Effector CD8-positive, alpha-beta T cell (primary cell): ENCODE results near the gene MRPL36.
"Not testable (repeated sequence)": the region's sequence is repeated elsewhere in the genome, so short reads cannot be mapped to it uniquely, and the experiment has no call there.

ENCODE experiments used
- DNase-seq: peaks from one replicate; lab custom pipeline; 2025; lab: John Stamatoyannopoulos, UW

The MRPL36 gene

GRCh38 chr5:1796371-1797102, 3.1 kb downstream of the MRPL36 start:
- no peak for DNase-seq

- no peak for DNase-seq
These were observed 3.7 kb downstream of the MRPL36 start for GRCh38 chr5:1795931-1796330.

GRCh38 chr5:1795506-1795905, 4.1 kb downstream of the MRPL36 start:
- DNase-seq: no peak

- no peak for DNase-seq
These were observed 4.7 kb downstream of the MRPL36 start for GRCh38 chr5:1794901-1795290.

- no peak for DNase-seq
These were observed 5.4 kb downstream of the MRPL36 start for GRCh38 chr5:1793966-1794900.

- no peak for DNase-seq
These were observed 6.3 kb downstream of the MRPL36 start for GRCh38 chr5:1793301-1793740.

GRCh38 chr5:1792842-1793266, 6.8 kb downstream of the MRPL36 start:
- DNase-seq: peak; percentile 27

GRCh38 chr5:1791176-1791575, 8.5 kb downstream of the MRPL36 start:
- DNase-seq: no peak

GRCh38 chr5:1789834-1790471, 9.7 kb downstream of the MRPL36 start:
- DNase-seq: no peak

- not testable (repeated sequence) for DNase-seq
These were observed 10.2 kb downstream of the MRPL36 start for GRCh38 chr5:1789438-1789833.

- DNase-seq: no peak
These were observed 10.8 kb downstream of the MRPL36 start for GRCh38 chr5:1788828-1789227.

- no peak for DNase-seq
These were observed 11.4 kb downstream of the MRPL36 start for GRCh38 chr5:1788200-1788599.

GRCh38 chr5:1787472-1788047, 12.1 kb downstream of the MRPL36 start:
- no peak for DNase-seq

GRCh38 chr5:1786621-1787471, 12.8 kb downstream of the MRPL36 start:
- DNase-seq: no peak

GRCh38 chr5:1785984-1786383, 13.7 kb downstream of the MRPL36 start:
- DNase-seq: no peak

- DNase-seq: no peak
These were observed 14.6 kb downstream of the MRPL36 start for GRCh38 chr5:1785062-1785461.

GRCh38 chr5:1784197-1785050, 15.2 kb downstream of the MRPL36 start:
- DNase-seq: no peak

- no peak for DNase-seq
These were observed 16.5 kb downstream of the MRPL36 start for GRCh38 chr5:1783216-1783554.

- no peak for DNase-seq
These were observed 17.0 kb downstream of the MRPL36 start for GRCh38 chr5:1782385-1783215.
